Activated CD4-positive, alpha-beta T cell treated with anti-CD3 and anti-CD28 coated beads, Interleukin-2, Interleukin-4, amounts not matched to agents 100 ng/mL and 50 ng/mL, durations not matched to agents 16 hours and 8 hours (primary cell): Measurements from ENCODE around the gene GAD2.
"Not testable (repeated sequence)": the region's sequence is repeated elsewhere in the genome, so short reads cannot be mapped to it uniquely, and the experiment has no call there.

Experiments
- DNase-seq: peaks from one replicate; pipeline ENCODE4 v3.0.0-alpha.2; 2020; ENCODE audit warnings: low spot score

The GAD2 gene

GRCh38 chr10:26318672-26319071 is 102.1 kb downstream of the GAD2 start:
- DNase-seq, result no peak

GRCh38 chr10:26323219-26323618 is 106.6 kb downstream of the GAD2 start:
- DNase-seq, result no peak

- no peak for DNase-seq
These were observed 110.3 kb downstream of the GAD2 start for GRCh38 chr10:26326851-26327250.

- DNase-seq, result no peak
These were observed 111.2 kb downstream of the GAD2 start for GRCh38 chr10:26327811-26328210.

GRCh38 chr10:26331371-26331770 is 114.8 kb downstream of the GAD2 start:
- DNase-seq, result no peak

- no peak for DNase-seq
These were observed 117.8 kb downstream of the GAD2 start for GRCh38 chr10:26334232-26334931.

- peak; percentile 70 for DNase-seq
These were observed 118.5 kb downstream of the GAD2 start for GRCh38 chr10:26334932-26335573.

GRCh38 chr10:26335574-26336093 is 119.1 kb downstream of the GAD2 start:
- DNase-seq, result no peak

- DNase-seq, result no peak
These were observed 120.4 kb downstream of the GAD2 start for GRCh38 chr10:26336979-26337378.

- no peak for DNase-seq
These were observed 125.1 kb downstream of the GAD2 start for GRCh38 chr10:26341701-26342100.

- DNase-seq, result not testable (repeated sequence)
These were observed 132.3 kb downstream of the GAD2 start for GRCh38 chr10:26348821-26349417.
